GM21737 (cell line): ENCODE measurements around the gene OR2A5.
"Not testable (repeated sequence)": the region's sequence is repeated elsewhere in the genome, so short reads cannot be mapped to it uniquely, and the experiment has no call there.

Experiments used
- ATAC-seq: cut with Tn5 transposase; IDR thresholded peaks from one replicate; pipeline ENCODE4 v1.9.1; 2021; ENCODE audit warnings: mild to moderate bottlenecking, moderate library complexity; ENCODE audit not compliant: unreplicated experiment

Gene OR2A5

GRCh38 chr7:144032985-144033709, 15.6 kb upstream of the OR2A5 start:
- no peak for ATAC-seq

- no peak for ATAC-seq
Measured at GRCh38 chr7:144035385-144035784, 13.4 kb upstream of the OR2A5 start.

DNA sequence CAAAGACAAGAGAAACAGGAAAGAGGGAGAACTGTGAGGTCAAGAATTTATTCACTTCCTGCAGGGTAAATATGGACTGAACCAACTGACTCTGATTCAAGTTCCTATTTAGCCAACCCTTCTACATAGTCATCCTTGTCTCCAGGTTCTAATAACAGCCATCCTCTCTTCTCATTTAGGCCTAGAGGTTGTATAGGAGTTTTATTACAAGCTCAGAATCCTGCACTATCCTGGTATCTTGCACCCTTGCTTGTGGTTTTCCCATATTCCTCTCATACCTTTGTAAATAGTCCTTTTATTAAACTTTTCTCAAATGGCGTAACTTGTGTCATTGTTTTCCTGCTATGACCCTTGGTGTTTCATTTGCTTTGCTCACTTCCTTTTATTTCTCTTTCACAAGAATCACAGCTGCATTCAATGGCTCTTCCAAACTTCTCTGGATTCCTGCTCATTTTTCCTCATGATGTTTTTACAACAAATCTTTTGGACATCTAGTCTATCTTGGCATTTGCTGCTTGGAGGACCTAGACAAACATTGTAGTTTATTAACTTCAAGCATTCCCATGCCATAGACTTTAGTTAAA, 12.4 kb upstream of the OR2A5 start:
- no peak for ATAC-seq

GRCh38 chr7:144037414-144038035, 11.2 kb upstream of the OR2A5 start:
- ATAC-seq, result no peak

- ATAC-seq, result no peak
Measured at GRCh38 chr7:144038887-144039286, 9.9 kb upstream of the OR2A5 start.

GRCh38 chr7:144049491-144049890, 743 bp downstream of the OR2A5 start:
- no peak for ATAC-seq

- ATAC-seq, result no peak
Measured at GRCh38 chr7:144050093-144050492, 1.3 kb downstream of the OR2A5 start.

DNA sequence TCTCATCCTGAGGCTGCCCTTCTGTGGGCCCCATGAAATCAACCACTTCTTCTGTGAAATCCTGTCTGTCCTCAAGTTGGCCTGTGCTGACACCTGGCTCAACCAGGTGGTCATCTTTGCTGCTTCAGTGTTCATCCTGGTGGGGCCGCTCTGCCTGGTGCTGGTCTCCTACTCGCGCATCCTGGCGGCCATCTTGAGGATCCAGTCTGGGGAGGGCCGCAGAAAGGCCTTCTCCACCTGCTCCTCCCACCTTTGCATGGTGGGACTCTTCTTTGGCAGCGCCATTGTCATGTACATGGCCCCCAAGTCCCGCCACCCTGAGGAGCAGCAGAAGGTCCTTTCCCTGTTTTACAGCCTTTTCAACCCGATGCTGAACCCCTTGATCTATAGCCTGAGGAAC, 2.1 kb downstream of the OR2A5 start:
- ATAC-seq, result not testable (repeated sequence)

DNA sequence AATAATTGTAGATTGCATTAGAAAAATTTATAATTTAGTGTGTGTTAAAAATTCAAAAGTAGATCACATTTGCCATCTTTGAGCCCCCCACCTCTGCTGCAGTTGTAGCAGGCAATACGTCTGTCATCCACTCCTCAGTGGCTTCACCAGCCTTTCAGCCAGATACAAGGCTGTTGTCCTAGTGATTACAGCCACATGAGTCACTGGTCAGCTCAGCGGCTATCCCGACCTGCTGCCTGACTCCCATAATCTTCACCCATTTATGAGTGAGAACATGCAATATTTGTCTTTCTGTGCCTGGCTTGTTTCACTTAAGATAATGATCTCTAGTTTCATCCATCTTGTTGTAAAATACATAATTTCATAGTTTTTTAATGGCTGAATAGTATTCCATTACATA, 9.2 kb downstream of the OR2A5 start:
- no peak for ATAC-seq

- no peak for ATAC-seq
Measured at GRCh38 chr7:144063710-144064109, 15.0 kb downstream of the OR2A5 start.

GRCh38 chr7:144069511-144069910, 20.8 kb downstream of the OR2A5 start, which contains the start of gene OR2A25:
Gene OR2A25 (plus strand): TSS chr7:144069811. CDS start chr7:144074220, 4,409 bp downstream.
- ATAC-seq, result no peak

DNA sequence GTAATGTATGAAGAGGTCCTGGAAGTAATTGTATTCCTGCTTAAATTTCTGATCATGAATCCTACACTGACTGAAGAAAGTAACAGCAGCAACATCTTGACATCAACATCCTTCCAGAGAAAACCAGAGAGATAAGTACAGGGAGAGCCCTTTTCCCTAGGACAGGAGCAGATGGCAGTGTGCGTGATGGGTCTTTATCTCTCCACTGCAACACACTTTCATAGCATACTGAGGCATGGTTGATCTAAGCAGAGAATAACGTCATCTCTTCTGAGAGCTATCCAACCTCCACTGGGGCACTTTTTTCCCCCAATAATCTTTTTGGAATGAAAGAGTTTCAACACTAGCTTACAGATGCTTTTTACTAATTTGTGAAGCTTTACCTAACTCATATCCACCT, 21.2 kb downstream of the OR2A5 start:
- ATAC-seq, result no peak

DNA sequence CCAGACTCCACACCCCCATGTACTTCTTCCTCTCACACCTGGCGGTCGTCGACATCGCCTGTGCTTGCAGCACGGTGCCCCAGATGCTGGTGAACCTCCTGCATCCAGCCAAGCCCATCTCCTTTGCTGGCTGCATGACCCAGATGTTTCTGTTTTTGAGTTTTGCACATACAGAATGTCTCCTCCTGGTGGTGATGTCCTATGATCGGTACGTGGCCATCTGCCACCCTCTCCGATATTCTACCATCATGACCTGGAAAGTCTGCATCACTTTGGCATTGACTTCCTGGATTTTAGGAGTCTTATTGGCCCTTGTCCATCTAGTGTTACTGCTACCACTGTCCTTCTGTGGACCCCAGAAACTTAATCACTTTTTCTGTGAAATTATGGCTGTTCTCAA, 25.6 kb downstream of the OR2A5 start:
- no peak for ATAC-seq

DNA sequence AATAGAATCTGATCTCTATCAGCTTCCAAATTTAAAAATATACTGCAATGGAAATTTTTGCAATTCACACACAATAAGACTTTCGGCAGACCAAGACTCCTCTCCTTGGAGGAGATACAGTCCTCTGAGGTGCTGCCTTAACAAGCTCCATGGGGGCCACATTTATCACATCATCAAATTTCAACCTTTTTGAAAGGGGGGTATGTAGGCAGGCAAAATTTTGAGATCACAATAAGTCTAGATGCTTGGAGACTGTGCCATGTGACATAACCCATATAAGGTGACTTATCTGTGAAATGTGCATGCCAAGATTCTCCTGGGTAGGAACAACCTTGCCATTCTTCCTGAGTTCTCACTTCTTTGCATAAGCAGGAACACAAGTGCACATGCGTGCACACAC, 37.2 kb downstream of the OR2A5 start, which contains the start of gene OR2A12:
Gene OR2A12 (plus strand): TSS at position 301 of the 400 bp plus-strand sequence. CDS start 8,830 bp downstream, outside the sequence.
- ATAC-seq, result no peak

GRCh38 chr7:144086730-144087129, 38.0 kb downstream of the OR2A5 start:
- no peak for ATAC-seq

DNA sequence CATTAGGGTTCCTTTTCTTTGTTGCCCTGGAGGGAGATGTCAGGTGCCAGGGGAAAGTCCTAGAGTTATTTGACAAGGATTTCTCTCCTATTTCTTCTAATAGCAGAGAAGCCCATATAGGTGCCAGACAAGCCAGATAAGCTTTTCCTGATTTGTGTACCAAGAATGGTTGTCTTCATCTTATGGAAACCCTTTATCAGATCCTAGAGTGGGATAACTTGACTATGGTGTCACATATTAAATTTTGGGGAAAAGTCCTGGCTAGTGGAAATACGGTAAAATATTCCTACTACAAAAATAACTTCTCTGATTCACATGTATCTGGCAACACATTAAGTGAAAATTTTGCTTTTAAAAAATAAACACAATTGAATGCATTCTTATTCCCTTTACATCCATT, 38.5 kb downstream of the OR2A5 start:
- ATAC-seq, result no peak

DNA sequence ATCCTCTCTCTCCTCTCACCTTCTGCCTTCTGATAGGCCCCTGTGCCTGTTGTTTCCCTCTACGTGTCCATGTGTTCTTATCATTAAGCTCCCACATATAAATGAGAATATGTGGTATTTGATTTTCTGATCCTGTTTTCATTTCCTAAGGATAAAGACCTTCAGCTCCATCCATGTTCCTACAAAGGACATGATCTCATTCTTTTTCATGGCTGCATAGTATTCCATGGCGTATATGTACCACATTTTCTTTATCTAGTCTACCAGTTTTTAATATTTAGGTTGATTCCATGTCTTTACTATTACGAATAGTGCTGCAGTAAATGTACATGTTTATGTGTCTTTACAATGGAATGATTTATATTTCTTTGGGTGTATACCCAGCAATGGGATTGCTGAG, 41.9 kb downstream of the OR2A5 start:
- no peak for ATAC-seq

DNA sequence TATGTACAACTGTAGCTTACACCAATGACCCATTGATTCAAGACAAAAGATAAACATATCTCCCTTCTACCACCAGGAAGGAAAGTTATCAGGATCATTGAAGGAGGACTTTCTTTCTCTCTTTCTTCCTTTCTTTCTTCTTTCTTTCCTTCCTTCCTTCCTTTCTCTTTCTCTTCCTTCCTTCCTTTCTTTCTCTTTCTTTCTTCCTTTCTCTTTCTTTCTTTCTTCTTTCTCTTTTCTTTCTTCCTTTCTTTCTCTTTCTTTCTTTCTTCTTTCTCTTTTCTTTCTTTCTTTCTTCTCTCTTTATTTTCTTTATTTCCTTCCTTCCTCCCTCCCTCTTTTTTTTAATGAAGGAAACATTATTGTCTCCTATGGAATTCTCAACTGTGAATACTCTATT, 50.0 kb downstream of the OR2A5 start:
- no peak for ATAC-seq

GRCh38 chr7:144100607-144101006, 51.9 kb downstream of the OR2A5 start:
- no peak for ATAC-seq

DNA sequence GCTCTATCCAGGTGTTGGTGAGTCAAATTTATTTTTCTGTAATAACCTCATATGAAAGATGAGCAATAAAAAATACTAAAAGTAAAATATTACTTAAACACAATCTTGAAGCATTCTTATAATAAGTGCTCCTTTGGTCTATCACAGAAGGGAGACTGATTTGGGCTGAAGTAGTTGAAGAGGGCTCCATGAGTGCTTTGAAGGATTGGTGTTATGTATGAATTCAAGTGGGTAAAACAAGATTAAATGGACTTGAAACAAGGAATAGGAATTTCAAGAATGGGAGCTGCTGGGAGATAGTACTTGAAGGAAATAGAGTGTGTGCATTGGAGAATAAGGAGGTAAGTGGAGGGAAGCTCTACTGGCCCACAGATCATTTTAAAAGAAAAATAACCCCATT, 53.3 kb downstream of the OR2A5 start:
- no peak for ATAC-seq

- no peak for ATAC-seq
Measured at GRCh38 chr7:144105211-144105610, 56.5 kb downstream of the OR2A5 start.
